GM19238 (cell line): ENCODE data around the gene NOX1.
"Not testable (repeated sequence)": the region's sequence is repeated elsewhere in the genome, so short reads cannot be mapped to it uniquely, and the experiment has no call there.

Experiments
- DNase-seq: peaks from one replicate; pipeline ENCODE4 v3.0.0; 2011; ENCODE audit warnings: low spot score; ENCODE audit not compliant: insufficient read length

Gene NOX1

DNA sequence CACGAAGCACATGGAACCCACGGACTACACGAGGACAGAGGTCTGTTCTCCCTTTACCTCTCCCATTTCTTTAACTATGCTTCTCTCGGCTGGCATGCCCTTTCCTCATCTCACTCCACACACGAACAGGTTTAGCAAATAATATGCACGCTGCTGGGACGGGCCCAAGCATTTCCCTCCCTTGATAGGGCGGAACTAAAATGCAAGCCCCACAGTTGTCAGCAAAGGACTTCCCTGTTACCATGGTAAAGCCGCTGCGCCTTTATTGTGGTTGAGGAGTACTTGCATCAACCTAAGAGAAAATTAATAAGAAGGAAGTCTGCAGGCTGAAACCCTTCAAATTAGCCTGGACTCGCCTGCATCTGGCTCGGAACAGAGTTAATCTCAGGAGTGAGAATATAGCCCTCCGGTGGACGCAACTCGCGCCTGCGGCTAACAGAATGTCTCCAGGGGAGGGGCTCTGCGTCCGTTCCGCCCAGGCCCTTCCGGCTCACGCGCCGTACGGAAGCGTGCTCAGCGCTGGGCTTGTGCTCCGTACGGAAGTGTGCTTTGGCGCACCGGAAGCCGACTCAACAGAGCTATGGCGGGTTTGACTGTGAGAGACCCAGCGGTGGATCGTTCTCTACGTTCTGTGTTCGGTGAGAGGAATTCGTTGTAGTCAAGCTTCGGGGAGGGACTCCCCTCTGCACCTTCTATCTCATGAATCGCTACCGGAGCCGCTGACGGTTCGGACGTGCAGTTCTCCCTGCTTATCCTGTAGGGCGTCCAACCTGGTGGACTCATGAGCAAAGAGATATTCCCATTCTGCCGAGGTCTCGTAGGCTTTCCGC lies 54.1 kb downstream of the NOX1 start, which contains the start of gene CSTF2:
Gene CSTF2, plus strand, starts transcription at position 555 of the 830 bp plus-strand sequence. Its CDS starts 26 bp downstream, at position 581.
- peak; percentile 45 for DNase-seq

DNA sequence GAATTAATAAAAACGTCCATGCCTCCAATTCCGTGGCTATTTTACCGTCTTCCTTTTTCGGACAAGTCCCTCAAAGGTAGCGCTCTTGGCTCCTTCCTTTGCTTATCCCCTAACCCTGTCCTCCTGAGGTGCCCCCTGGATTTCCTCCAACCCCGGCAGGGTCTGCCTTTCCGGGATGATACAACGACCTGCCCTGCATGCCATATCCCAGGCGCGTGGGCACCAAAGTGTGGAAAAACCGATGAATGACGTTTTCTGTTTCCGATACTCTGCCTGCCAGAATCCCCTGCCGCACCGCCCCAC lies 54.7 kb downstream of the NOX1 start:
- DNase-seq: no peak

DNA sequence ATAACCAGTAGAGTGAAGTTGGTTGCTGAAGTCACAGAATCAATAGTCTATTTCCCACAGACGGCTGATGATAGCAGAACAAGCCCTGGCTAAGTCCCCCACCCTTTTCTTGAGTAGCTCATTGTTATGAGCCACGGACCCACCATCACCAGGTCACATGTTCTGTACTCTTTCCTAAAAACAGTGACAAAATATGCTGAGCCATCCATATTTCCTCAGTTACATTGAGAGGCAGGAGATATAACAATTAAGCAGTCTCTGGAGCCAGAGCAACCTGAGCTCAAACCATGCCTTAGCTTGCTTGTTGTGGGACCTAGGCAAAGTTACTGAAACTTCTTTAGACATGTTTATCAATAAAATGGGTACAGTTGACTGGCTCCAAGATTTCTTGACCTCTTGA lies 56.8 kb downstream of the NOX1 start:
- DNase-seq: no peak

DNA sequence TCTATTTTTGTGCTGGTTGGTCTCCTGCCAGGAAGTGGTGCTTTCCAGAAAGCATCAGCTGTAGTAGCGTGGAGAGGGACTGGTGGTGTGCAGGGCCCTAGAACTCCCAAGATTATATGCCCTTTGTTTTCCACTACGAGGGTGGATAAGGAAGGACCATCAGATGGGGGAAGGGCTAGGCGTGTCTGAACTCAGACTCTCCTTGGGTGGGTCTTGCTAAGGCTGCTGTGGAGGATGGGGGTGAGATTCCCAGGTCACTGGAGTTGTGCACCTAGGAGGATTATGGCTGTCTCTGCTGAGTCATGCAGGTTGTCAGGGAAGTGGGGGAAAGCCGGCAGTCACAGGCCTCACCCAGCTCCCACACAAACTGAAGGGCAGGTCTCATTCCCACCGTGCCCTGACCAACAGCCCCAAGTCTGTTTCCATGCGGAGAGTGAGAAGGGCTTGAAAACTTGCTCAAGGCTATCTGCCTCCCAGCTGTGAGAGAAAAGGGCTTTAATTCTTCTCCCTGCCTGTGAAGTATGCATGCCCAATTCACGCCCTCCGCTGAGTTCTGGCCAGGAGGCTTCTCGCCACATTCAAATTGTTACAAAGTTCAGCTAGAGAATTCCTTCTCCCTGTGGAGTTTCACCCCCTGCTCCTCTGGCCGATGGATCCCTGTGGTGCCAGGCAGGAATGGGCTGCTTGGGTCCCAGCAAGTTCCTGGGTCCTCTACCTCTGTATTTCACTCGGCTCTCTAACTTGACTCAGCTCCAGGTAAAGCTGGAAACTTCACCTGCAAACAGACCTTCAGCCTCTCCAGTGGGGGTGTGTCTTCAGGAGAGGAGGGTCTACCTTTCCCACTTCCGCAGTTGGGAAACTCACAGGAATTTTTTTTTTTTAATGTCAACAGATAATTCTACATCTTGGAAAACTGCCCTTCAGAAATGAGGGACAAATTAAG lies 61.7 kb downstream of the NOX1 start:
- no peak for DNase-seq

DNA sequence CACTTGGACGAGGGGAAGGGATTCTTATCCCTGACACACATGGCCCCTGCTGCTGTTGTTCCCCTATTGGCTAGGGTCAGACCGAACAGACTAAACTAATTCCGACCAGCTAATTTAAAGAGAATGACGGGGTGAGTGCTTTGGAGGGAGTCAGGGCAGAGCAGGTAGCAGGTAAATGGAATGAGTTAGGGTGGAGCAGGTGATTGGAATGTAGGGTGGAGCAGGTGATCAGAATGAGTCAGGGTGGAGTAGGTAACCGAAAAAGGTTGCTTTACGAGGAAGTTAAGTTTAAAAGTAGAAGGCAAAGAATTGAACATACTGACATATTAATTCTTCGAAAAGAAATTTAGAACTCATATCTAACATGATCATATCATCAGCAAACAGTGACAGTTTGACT lies 65.9 kb downstream of the NOX1 start:
- DNase-seq: not testable (repeated sequence)

DNA sequence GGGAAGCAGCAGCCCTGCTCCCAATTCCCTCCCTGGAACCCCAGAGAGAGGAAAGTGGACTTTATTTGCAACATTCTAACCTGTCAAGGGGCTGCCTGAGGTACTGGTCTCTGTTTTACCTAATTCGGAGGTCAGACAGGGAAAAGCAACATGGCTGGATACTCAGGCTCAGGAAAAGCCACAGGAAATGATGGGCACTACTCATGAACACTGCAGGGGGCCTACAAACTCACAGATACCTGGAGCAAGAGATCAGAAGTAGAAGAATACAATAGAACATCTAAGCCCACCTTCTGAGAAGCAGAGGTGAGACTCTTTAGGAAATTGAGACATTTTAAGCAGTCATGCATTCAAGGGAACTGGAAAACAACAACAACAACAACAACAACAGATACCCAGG lies 69.4 kb downstream of the NOX1 start:
- DNase-seq: no peak

DNA sequence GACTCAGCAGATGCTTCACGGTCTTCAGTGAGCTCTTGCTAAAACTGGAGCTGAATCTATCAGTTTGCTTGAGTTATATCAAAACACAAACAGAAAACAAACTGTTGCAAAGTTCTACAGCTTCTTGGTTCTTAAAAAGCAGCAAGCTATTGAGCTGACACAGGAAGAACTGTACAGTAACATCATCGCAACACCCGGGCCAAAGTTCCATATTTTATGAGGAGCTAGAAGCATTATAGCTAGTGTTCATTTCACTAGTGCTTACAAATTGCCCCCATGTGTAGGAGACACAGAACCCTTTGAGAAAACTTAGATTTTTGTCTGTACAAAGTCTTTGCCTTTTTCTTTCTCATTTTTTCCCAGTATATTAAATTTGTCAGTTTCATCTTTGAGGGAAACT lies 71.3 kb downstream of the NOX1 start:
- no peak for DNase-seq

DNA sequence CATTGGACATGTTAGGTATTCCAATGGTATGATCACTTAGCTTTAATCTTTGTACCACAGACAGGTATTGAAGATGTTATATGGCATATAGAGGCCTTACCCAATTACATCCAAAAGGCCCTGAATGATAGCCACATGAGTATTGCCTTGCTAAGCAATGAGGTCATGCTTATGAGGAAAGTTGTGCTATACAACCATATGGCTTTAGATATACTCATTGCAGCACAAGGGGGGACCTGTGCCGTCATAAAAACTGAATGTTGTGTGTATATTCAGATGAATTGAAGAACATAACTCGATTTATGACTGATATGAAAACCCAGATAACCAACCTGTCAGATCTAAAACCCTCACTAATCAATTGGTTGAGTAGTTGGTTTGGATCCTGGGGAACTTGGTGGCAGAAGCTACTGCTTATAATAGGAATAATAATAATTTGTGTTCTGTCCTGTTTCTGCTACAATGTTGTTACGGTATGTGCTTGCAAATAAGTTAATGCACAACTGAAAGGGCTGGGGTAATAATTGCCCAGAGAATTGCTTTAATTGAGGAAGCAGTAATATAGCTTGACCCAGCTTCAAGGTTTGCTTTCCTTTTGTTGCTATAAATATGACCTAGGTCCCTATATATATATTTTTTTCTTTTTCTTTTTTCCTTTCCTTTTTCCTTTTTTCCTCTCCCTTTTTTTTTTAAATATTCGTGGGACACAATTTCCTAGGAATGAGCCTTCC lies 75.5 kb downstream of the NOX1 start:
- DNase-seq: no peak

DNA sequence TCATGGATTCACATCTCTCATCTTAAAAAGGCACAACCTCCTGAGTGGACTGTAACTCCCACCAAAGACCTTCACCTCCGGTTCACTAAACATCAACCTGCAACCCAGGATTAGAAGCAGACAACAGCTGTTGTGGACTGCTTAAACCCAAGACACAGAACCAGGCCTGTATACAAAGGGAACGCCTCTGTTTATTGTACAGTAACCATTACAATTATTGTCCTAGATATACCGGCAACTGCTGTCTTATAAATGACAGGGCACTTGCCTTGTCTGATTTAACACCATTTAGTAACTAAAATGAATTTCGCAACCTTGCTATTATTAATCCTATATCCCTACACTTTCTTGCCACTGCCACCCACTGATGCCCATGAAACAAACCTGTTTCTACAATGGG lies 76.8 kb downstream of the NOX1 start:
- DNase-seq: no peak

DNA sequence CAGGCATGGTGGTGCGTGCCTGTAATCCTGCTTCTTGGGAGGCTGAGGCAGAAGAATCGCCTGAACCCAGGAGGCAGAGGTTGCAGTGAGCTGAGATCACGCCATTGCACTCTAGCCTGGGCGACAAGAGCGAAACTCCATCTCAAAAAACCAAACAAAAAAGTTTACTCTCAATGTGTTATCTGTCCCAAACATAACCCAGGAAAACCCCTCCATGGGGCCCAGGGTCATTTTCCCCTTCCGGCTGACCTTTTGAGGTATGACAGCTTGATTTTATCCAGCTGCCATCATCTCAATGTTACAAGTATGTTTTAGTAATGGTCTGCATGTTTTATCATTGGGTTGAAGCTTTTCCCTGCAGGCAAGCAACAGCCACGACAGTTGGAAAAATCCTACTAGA lies 77.8 kb downstream of the NOX1 start:
- not testable (repeated sequence) for DNase-seq
